ENCODE measurements around the gene WDR44. TPM values are rescaled to one million over a fixed set of nuclear protein-coding genes. Genes with fewer than 3 reads are reported as not detected.
"Not testable (repeated sequence)": the region's sequence is repeated elsewhere in the genome, so short reads cannot be mapped to it uniquely, and the experiment has no call there.

Gene WDR44
- total RNA-seq, 1 donor from 2014 or later: 13.7 TPM

GRCh38 chrX:118432799-118433198 is 86.9 kb downstream of the WDR44 start:
- TF ChIP-seq CTCF (conservative IDR thresholded peaks at IDR 0.05; ENCODE audit: low read depth, low read length): no peak
- no peak overlapping the region for H3K4me3 ChIP-seq (ENCODE audit: low read depth, low read length)
- DNase-seq (ENCODE audit: low read depth): no peak

- no peak for TF ChIP-seq CTCF (conservative IDR thresholded peaks at IDR 0.05; ENCODE audit: low read depth, low read length)
- H3K4me3 ChIP-seq (ENCODE audit: low read depth, low read length): no peak overlapping the region
- no peak for DNase-seq (ENCODE audit: low read depth)
Observed at GRCh38 chrX:118437283-118437682, 91.4 kb downstream of the WDR44 start.

GRCh38 chrX:118448273-118448783 is 102.4 kb downstream of the WDR44 start:
- DNase-seq (ENCODE audit: low read depth): no peak
- no peak for TF ChIP-seq CTCF (conservative IDR thresholded peaks at IDR 0.05; ENCODE audit: low read depth, low read length)
- no peak overlapping the region for H3K4me3 ChIP-seq (ENCODE audit: low read depth, low read length)

GRCh38 chrX:118455013-118455412 is 109.1 kb downstream of the WDR44 start:
- no peak for TF ChIP-seq CTCF (conservative IDR thresholded peaks at IDR 0.05; ENCODE audit: low read depth, low read length)
- no peak for DNase-seq (ENCODE audit: low read depth)
- H3K4me3 ChIP-seq (ENCODE audit: low read depth, low read length): no peak overlapping the region

GRCh38 chrX:118459494-118459893 is 113.6 kb downstream of the WDR44 start:
- no peak for DNase-seq (ENCODE audit: low read depth)
- no peak overlapping the region for H3K4me3 ChIP-seq (ENCODE audit: low read depth, low read length)
- peak; percentile 58 for TF ChIP-seq CTCF (conservative IDR thresholded peaks at IDR 0.05; ENCODE audit: low read depth, low read length)

- no peak for TF ChIP-seq CTCF (conservative IDR thresholded peaks at IDR 0.05; ENCODE audit: low read depth, low read length)
- DNase-seq (ENCODE audit: low read depth): no peak
- H3K4me3 ChIP-seq (ENCODE audit: low read depth, low read length): no peak overlapping the region
Observed at GRCh38 chrX:118464501-118464900, 118.6 kb downstream of the WDR44 start.

GRCh38 chrX:118468122-118468521 is 122.2 kb downstream of the WDR44 start:
- no peak overlapping the region for H3K4me3 ChIP-seq (ENCODE audit: low read depth, low read length)
- DNase-seq (ENCODE audit: low read depth): no peak
- no peak for TF ChIP-seq CTCF (conservative IDR thresholded peaks at IDR 0.05; ENCODE audit: low read depth, low read length)

GRCh38 chrX:118470721-118471347 is 124.9 kb downstream of the WDR44 start:
- not testable (repeated sequence) for DNase-seq (ENCODE audit: low read depth); H3K4me3 ChIP-seq (ENCODE audit: low read depth, low read length)

All from epithelial cell of proximal tubule (primary cell).